Testis (tissue), 2 donors: ENCODE data around the gene POGLUT3.

Experiments
- CTCF ChIP-seq, 3 experiments: fragments of 450-650 bp in 2 of 3; fragments of 200-600 bp in 1 of 3; sonication (generic) in 1 of 3; IDR thresholded peaks; one replicate each; pipeline ENCODE4 v1.5.1; 2016 to 2019; ENCODE audit warnings: antibody characterized with exemption in 3 of 3, mild to moderate bottlenecking in 2 of 3, moderate library complexity in 1 of 3
- POLR2A ChIP-seq: fragments of 450-650 bp; IDR thresholded peaks from one replicate; pipeline ENCODE4 v1.6.1; 2017; ENCODE audit warnings: antibody characterized with exemption, mild to moderate bottlenecking, moderate library complexity

- TF ChIP-seq POLR2A: no peak
- no peak for TF ChIP-seq CTCF (IDR thresholded peaks at IDR 0.05)
Measured at GRCh38 chr11:108486331-108486730, 11.9 kb downstream of the POGLUT3 start.
